HK-2 (cell line): ENCODE results near the gene KCNIP4.

Experiments used
- DNase-seq: peaks from one replicate; pipeline ENCODE4 v3.0.0-alpha.2; 2018; ENCODE audit not compliant: unreplicated experiment

The KCNIP4 gene

DNA sequence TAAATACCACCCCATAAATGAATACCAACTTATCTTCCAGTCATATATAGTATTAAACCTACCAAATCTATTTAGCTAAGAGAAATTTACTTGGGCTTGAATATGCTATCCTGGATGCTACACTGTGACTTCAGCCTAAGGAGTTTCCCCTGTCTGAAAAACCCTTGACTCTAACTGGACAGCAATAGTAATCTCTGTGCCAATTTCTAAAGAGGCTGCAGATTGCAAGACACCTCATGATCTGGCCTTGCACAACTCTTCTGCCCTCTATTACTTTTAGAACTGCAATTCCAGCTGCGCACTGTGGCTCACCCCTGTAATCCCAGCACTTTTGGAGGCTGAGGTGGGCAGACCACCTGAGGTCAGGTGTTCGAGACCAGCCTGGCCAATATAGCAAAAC is 371.5 kb downstream of the KCNIP4 start:
- no peak for DNase-seq

DNA sequence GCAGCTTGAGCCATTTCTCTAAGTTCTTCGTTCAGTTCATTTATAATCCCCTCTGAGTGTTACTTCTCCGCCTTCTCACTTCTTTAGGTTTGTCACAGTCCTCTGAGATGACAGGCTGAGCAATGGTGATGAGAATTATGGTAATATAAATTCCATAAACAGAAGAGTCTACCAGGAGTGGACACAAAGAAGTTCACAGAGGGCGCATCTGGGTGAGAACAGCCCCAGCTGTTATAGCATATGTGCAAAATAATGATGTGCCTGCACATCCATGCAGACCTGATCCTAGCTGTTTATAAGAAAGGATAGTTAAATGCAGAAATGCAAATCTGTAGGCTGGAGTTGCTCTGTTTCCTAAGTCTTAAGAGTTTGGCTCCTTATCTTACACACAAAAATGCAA is 377.5 kb downstream of the KCNIP4 start:
- no peak for DNase-seq

DNA sequence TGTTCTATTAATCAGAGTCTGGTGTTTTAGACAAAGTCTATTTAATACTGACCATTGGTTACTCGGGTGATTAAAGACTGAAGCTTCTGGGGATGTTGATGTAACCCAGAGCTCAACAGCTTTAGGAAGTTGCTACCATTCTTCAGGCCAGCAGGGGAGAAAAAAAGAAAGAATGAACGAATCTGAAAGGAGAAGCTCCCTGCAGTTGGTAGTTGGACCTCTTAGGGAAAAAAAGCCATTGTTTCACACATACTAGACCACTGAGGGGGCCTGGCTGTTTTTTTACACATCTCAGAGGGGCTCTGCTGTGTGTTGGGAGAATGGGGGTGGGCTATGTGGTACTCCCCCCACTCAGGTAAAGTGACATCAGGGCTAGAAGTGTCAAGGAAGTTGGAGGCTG is 378.9 kb downstream of the KCNIP4 start:
- DNase-seq, result no peak

DNA sequence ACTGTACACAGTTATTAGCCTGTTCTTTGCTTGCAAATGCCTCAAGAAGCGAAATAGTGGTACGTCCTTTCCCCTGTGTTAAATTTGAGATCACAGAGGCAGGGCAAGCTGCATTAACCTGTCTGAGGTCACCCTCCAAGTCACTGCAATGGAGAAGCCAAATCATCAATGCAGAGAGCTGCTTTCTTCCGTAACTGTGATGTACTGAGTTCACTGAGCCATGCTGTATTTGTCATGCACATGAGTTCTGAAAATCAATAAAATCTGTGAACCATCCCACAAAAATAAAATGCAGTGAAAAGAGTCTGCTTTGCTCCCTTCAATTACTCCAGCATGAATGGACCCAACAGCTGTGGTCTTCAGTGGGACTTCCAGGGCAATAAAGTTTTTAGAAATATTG is 393.5 kb downstream of the KCNIP4 start:
- DNase-seq, result no peak

DNA sequence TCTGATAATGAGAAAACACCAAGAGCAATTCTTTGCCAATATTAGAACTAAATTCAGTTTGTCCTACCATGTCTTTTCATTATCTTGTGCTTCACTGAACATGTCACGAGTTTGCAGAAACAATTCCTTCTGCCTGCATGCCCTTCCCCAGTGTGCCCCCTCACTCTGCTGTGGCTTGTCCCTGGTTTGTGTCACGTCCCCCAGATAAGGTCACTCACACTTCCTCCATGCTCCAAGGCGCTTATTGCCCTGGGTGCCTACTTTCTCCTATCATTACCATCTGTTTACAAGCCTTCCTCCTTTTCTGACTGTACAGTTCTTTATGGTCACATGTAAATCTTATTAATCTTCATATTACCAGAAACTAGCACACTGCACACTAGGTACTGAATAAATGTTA is 394.1 kb downstream of the KCNIP4 start:
- no peak for DNase-seq

DNA sequence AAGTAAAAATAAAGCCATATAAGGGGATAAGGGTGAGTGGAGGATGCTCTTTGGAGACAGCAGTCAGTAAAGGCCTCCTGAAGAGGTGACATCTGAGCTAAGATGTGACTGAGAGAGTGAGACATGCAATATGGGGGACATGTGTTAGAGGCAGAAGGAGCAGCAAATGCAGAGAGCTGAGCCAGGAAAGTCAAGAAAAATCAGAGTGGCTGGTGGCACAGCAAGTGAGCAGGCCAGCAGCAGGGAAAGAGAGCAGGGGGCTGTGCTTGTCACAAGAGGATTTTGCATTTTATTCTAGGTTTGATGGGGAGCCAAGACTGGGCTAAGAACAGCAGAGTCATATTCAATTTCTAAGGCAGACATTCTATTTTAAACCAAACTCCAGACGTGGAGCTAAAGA is 394.5 kb downstream of the KCNIP4 start:
- DNase-seq, result no peak

DNA sequence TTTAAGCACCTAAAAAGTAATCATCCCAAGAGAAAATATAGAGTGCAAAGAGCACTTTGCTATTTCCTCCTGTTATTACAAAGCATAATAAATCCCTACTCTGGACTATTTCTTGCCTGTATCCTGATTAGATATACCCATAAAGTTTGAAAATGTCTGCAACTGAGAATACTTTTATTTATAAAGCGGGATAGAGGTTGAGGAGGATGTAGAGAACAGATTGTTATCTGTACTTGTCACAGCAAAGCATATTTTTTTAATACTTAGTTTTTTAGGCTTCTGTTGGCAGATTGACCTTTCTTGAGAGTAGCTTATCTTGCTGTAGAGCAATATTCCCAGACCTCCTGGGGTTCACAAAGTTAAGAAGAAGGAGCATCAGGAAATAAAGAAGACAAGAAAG is 396.1 kb downstream of the KCNIP4 start:
- DNase-seq, result no peak

DNA sequence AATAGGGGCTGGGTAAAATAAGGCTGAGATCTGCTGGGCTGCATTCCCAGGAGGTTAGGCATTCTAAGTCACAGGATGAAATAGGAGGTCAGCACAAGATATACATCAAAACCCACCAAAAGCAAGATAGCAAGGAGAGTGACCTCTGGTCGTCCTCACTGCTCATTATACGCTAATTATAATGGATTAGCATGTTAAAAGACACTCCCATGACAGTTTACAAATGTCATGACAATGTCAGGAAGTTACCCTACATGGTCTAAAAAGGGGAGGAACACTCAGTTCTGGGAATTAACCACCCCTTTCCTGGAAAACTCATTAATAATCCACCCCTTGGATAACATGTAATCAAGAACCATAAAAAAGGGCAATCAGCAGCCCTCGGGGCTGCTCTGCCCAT is 403.6 kb downstream of the KCNIP4 start:
- DNase-seq, result no peak

DNA sequence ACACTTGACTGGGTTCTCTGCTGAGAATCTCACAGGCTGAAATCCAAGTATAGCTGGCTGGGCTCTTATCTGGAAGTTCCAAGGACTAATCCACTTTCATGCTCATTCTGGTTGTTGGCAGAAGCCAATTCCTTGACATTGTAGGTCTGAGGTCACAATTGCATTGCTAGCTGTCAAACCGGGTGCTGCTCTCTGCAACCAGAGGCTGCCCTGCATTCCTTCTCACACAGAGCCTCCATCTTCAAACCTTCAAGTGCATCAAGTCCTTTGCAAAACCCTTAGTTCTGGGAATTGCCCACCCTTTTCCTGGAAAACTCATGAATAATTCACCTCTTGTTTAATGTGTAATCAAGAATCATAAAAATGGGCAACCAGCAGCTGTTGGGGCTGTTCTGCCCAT is 404.2 kb downstream of the KCNIP4 start:
- DNase-seq, result no peak

DNA sequence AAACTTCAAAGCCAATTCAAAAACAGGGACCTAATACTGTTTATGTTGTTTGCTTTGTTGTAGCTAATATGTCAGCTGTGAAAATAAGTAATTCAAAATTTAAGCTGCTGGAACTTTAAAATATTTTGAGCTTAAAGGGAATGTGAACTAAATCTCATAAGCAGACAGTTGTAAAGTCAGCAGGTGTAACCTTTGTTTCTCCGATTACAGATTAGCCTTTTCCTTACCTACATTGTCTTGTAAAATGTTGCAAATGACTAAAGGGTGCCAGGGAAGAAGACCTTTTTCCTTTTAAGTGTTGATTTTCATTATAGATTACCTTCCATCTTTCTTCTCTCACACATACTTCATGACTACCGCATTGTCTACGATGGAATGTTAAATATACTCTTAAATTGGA is 405.1 kb downstream of the KCNIP4 start:
- no peak for DNase-seq

DNA sequence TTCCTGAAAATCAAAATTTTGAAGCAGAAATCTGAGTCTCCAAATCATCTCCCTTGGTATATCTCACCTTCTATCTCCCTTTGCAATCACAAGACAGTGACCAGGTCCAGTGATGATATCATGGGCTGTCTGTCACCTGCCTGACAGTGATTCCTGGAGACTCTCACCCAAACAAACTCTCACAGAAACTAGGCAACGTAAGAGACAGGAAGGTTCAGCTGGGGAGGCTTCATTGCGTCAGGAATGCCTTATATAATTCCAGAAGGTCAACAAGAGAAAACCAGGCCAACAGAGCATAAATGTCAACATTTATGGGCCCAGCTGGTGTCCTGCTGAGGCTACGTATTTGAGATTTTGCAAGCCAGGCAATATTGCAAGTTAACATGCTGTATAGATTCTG is 412.7 kb downstream of the KCNIP4 start:
- no peak for DNase-seq

DNA sequence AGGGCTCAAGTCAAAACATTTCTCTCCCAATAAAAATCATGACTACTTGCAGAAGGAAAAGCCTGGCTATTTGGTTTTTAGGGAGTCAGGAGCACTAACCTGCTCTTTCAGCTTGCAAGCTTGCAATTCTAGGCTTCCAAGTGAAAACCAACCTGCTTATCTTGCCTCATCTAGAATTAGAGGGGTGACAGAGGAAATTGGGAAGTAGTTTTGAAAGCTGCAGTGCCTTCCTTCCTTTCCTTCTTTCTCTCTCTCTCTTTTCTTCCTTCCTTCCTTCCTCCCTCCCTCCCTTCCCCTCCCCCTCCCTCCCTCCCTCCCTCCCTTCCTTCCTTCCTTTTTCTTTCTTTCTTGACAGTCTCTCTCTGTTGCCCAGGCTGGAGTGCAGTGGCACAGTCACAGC is 417.5 kb downstream of the KCNIP4 start:
- DNase-seq, result no peak

DNA sequence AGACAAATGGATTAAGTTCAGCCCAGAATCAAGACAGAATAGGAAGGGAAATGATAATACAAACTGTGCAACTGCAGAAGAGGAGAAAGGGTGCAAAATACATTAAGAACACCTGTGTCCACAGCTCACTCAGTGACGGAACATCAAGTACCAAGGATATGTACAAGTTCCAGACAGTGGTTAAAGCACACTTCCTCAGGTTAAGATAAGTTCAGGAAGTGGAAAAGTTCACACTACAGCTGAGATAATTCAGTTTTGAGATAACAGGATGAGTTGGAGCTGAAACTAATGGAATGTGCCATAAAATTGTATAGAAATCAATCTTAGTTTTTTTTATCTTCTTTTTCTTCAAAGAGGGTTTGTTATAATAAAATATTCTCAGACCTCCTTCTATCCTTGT is 419.4 kb downstream of the KCNIP4 start:
- DNase-seq, result no peak

DNA sequence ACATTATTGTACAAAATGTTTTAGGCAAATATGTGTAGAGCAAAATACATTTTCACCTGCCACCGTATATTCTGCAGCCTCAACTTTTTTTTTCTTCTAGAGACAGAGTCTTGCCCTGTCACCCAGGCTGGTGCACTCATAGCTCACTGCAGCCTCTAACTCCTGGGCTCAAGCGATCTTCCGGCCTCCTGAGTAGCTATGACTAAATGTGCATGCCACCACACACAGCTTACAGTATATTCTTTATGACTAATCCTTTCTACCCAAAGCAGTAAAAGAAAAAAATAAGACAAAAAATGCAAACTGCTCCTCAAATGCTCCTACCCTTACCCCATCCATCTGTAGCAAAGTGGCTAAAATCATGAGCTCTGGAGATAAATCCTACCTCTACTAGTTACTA is 426.3 kb downstream of the KCNIP4 start:
- no peak for DNase-seq

DNA sequence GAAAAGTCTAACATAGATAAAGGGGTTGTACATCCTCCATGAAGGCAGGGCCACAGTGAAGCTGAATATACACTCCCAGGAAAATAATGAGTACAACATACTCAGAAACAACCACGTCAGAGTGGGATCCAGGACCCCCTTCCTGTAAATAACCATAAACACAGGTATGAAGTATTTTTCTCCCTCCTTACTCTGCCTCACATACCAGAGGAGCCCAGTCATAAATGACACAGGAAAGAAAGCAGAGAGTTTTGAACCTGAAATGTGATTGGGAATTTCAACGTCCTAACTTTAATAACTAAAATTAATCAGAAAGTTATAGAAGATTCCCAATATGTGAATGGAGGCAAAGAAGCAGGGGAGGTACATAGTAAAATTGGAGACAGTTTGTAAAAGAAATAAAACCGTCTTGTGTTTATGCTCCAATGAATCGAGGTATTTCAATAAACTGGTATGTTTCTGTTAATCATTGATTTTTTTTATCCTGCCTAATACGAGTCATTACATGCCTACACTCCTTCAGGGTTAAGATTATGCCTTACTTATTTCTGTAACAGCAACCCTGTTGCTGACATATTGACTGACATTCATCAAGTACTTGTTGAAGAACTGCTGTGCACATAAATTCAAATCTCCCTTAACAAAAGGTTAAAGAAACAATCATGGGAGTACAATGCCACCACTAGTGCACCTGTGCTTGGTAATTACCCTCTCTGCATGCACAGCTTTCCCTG is 431.3 kb downstream of the KCNIP4 start:
- DNase-seq, result peak; percentile 5

DNA sequence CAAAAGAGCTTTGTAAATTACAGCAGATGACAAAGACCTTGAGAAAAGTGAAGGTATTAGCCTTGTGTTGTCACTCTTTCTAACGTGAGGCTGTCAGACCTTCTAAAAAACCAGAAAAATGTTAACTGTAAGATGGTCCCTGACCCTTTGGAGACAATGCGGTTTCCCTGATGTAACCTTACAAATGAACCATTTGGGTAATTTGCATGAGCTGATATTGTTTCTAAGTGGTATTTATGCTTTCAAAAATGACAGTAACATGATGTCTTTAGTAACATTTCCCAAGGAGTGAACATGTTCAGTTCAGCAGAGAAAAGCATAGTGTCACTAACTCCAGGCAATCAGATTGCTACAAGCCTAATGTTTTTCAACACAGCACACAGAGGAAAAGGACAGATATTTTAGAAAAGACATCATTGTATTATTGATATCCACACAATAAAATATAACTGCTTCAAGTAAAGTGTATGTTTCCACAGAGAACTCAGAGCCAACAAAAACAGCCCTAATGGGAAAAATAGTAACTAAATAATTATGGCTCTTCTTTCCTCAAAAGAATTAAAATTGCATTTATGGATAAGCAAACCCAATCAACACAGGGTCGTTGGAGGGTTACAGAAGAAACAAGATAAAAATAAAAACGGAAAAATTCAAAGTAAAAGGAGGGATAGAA is 434.4 kb downstream of the KCNIP4 start:
- DNase-seq, result no peak

DNA sequence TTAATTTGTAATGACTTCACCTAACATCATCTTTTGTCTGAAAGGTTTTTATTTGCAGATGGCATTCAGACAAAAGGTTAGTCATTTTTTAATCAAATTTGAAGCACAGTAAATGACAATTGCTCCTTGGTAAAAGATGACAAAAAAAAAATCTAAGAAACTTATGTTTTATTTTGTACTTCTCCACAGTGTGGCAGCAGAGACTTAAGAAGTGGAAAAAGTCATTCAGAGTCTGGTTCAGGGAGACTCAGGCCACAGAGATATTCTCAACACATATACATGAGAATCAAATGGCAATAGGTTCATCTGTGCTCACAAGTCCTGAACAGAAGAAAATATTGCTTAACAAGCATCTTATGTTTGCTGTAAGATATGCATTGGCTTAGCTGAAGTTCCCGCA is 436.2 kb downstream of the KCNIP4 start:
- DNase-seq, result no peak

DNA sequence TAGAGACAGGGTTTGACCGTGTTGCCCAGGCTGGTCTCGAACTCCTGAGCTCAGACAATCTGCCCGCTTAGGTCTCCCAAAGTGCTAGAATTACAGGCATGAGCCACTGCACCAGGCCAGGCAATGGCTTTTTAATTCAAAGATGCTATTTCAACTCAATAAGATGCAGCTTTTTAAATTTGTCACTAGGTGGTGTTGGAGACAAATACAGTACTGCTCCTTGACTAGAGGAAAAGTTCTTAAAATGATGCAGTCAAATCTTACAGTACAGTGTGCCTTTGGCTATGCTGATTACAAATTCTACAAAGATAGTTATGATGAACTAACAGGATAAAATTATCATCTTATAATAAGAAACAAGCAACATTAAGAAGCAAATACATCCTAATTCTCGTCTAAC is 441.1 kb downstream of the KCNIP4 start:
- no peak for DNase-seq

DNA sequence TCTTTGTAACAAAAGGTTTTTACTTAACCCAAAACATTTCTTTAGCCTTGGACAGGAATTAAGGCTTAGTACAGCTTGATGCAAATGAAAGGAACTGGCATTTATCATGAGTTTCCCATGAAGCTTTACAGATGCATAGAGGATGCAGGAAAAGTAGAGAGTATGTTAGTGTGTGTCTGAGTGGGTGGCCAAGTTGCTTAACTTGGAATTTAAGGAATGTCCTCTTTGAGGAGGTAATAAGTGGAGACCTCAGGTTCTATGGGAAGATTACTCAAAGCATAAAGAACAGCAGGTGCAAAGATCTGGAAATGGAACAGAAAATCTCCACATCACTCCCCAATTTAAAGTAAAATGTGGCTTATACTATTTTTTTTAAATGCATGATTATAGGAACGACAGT is 457.9 kb downstream of the KCNIP4 start:
- DNase-seq, result no peak

DNA sequence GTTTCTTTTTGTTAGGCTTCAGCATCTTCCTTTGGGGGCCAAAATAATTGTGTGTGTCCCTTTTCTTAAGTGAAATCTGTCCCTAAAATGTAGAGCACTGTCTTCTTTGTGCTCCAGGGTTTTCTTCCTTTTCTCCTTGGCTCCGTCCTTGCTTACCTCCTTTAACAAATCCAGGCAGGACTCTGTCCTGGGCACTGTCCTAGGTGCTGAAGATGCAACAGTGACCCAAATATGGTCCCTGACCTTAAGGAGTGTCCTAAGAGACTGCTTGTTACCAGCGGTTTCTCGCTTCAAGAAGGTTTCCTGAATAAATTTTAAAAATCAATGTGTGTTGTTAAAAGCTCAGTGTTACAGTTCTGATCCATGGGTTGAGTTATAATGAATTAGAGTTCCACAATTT is 471.8 kb downstream of the KCNIP4 start:
- no peak for DNase-seq

DNA sequence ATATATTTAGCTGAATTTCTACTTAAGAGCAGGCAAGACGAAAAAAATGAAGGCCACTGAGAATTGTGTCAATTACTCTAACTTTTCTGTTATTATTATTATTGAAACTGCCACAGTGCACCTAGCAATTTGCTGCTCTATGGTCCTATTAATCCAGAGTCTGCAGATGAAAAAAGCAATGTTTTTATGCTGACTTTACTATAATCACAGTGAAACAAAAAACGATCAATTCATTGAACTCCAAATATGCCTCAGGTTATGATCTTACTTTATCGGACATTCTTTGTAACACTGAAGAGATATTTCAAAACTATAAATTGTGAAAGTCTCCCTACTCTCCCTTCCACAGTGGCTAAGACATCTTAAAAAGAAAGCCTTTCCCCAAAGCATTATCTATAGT is 474.4 kb downstream of the KCNIP4 start:
- DNase-seq, result no peak

DNA sequence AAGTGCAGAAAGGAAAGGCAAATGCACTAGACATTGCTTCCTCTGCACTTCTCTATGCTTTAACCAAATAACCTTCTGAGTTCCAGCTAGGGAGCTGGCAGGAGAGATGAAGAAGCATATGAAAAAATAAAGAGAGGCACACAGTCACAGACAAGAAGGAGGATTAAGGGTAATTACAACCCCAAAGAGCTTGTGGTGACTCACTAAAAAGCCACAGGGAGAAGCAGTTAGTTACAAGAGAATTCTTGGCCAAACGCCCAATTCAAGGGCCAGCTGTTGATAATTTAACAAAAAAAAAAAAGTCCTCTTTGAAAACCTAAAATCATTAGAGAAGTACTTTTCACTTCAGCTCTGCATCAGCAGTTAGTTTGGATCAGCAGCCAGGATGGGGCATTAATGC is 478.0 kb downstream of the KCNIP4 start:
- DNase-seq, result no peak

DNA sequence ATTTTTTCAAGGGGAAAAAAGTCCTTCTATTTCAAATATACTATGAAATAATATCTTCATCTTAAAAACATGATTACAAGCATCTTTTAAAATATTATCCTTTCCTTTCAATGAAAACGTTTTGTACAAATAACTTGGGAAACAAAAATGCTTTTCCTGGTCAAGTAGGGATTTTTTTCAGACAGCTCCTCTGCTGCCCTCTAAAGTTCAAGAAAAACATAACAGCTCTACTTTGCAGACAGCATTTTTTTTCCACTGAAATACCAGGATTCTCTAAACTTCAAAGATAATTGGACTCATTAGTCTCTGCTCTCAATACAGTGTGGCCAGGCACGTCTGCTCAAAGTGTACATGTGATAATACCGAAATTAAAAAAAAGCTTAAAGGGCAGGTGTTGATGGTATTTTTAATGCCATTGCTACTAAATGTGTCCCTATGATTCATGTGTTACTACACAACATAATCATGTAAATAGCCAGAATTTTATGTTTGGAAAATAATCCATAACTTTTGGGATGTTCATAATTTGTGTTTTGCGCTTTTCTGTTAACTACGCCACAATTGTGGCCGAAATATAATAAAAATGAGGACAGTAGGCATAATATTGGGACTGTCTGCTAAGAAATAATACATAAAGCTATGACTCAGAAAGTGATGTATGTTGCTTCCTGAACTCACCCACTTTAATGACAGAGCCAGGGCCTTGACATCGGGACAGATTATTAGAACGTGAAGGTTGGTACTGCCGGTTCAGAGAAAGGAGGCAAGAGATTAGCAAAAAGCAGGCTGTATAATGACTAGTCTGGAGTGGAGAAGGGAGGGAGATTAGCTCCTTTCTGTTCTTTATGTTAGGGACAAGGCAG is 478.9 kb downstream of the KCNIP4 start:
- no peak for DNase-seq
